Subcutaneous adipose tissue (tissue), 4 donors: ENCODE measurements around the gene PDZD7. TPM values are rescaled to one million over a fixed set of nuclear protein-coding genes. Genes with fewer than 3 reads are reported as not detected.

Experiments
- CTCF ChIP-seq: fragments of 450-650 bp; IDR thresholded peaks from one replicate; pipeline ENCODE4 v1.5.1; 2016; ENCODE audit warnings: low read depth, mild to moderate bottlenecking, control low read depth, antibody characterized with exemption, moderate library complexity
- total RNA-seq, 4 donors: library from RNA; depleted of rRNA; stranded (reverse); fragments of >200 nt; gene quantifications; one replicate each; pipeline ENCODE4 v1.1.0, GENCODE V29; 2016

The PDZD7 gene
- total RNA-seq, 4 donors from 2014 or later = 0.22 to 1.7 (median 0.92) TPM

GRCh38 chr10:101064415-101065030 is 33.6 kb upstream of the PDZD7 start:
- no peak for TF ChIP-seq CTCF

- no peak for TF ChIP-seq CTCF
These were observed 32.9 kb upstream of the PDZD7 start for GRCh38 chr10:101063548-101064414.

GRCh38 chr10:101063050-101063525 is 32.2 kb upstream of the PDZD7 start:
- no peak for TF ChIP-seq CTCF

GRCh38 chr10:101062232-101063049 is 31.5 kb upstream of the PDZD7 start:
- no peak for TF ChIP-seq CTCF

- no peak for TF ChIP-seq CTCF
These were observed 30.8 kb upstream of the PDZD7 start, which contains the start of gene KAZALD1 for GRCh38 chr10:101061624-101062231. Gene KAZALD1, plus strand, starts transcription at chr10:101061989. Its CDS starts 604 bp downstream, at chr10:101062593.

GRCh38 chr10:101060951-101061623 is 30.2 kb upstream of the PDZD7 start:
- no peak for TF ChIP-seq CTCF
